Stimulated activated CD4-positive, alpha-beta T cell treated with anti-CD3 and anti-CD28 coated beads, Interleukin-15, amount 100 ng/mL, for 1 hour (primary cell): ENCODE measurements around the gene EBPL.
"Not testable (repeated sequence)": the region's sequence is repeated elsewhere in the genome, so short reads cannot be mapped to it uniquely, and the experiment has no call there.

Source experiments
- DNase-seq, 2 donors: peaks; one replicate each; pipeline ENCODE4 v3.0.0-alpha.2; 2020; ENCODE audit warnings: low read depth in 1 of 2, low spot score in 1 of 2

EBPL gene

GRCh38 chr13:49635599-49636433 lies 55.5 kb downstream of the EBPL start:
- no peak for DNase-seq

- DNase-seq = no peak
Observed at GRCh38 chr13:49633710-49634109, 57.6 kb downstream of the EBPL start.

DNA sequence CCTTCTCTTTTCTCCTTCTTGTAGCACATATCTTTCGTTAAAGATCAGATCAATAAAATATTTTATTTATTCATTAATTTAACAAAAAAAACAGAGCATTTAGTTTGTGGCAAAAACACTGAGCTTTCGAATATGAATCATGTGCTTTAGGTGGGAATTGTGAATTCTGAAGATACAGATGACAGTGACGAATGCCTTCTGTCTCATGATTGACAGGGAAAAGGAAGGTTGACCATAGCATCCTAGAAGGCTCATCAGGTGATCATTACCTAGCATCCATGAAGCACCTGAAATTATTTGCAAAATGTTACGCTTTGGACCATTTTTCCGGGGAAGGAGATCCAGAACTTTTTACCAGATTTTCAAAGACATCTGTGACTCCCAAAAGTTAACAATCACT lies 59.1 kb downstream of the EBPL start:
- no peak for DNase-seq

GRCh38 chr13:49630580-49630979 lies 60.7 kb downstream of the EBPL start:
- no peak for DNase-seq

DNA sequence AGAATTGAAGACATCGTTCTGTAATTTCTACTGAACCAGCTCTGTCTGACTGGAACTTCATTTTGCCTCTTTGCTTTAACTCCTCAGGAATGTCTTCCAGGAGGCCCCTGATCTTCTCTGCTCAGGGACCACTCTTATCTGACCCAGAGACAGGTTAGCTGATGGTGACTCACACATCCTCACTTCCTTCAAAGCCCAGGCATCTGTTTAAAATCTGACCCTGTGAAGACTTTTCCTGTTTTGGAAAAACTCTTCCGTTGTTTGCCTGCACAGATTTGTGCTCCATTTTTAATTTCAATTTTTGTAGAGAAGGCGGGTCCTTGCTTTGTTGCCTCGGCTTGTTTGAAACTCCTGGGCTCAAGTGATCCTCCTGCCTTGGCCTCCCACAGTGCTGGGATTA lies 61.3 kb downstream of the EBPL start:
- no peak for DNase-seq

DNA sequence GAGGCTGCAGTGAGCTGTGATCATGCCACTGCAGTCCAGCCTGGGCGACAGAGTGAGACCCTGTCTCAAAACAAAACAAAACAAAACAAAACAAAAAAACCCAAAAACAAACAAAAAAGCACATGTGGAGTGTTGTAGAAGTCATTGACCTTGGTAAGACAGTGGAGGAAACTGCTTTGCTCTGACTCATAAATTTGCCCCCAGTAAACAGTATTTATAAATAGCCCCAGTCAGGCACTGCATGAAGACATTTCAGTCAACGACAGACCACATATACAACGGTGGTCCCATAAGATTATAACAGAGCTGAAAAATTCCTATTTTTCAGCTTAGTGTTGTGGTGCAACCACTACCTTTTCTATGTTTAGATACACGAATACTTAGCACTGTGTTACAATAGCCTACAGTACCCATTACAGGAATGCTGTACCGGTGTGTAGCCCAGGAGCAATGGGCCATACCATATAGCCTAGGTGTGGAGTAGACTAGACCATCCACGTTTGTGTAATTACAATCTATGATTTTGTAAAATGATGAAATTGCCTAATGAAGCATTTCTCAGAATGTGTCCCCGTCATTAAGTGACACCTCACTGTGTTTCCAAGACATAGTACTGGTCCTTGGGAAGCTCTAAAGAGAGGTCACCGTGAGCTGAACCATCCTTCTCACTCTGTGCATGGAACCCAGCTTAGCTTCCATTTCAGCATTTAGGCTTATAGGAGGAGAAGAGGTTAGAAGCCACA lies 61.9 kb downstream of the EBPL start:
- DNase-seq = no peak

- peak; percentile 16 to 38 for DNase-seq
Observed at GRCh38 chr13:49627831-49628652, 63.2 kb downstream of the EBPL start, which contains the start of gene ARL11. ARL11 (plus strand) TSS chr13:49628507; CDS start chr13:49630448, 1,941 bp downstream.

DNA sequence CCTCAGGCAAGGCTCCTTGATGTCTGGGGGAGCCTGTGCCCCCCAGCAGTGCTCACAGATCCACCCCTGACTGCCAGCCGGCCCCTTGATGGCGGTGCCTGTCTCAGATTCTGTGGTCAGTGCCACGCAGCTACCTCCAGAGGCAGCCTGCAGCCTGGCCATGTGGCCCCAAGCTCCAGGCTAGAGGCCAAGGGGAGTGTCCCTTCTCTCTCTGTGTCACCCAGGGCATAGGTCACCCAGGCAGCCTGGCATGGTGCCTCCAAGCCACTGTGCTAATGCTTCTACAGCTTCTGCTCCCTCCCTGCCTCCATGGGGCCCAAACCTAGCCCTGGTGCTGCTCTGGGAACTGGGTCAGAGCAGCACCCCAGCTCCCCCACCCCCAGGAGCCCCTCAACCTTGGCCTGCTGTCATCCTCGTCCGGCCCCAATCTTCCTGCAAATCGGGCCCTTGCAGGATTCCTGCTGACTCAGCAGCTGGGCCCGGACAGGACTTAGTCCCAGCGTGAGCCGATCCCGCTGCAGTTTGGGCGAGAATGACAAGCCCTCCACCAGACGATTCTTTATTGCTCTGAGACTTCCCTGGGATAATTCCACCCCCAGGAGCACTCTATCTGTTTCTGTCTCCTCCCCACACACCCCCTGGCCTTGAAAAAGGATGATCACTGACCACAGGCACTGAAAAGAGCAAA lies 65.8 kb downstream of the EBPL start:
- no peak for DNase-seq

DNA sequence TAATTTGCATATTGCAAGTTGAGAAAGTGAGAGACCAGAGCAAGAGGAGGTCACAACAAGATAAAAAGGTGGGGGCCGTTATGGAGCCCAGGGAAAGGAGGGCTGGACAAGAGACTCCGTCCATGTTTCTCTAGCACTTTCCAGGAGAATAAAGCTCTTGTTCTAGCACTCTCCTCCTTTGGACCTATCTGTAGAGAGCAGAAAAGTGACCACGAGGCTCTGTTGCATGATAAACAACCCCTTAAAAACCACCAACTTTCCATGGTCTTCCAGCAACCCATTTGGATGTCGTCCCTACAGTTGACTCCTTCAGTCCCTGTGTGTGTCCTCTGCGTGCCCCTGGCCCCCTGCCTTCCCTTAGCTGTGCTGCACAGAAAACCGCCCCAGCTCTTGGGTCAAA lies 67.1 kb downstream of the EBPL start:
- no peak for DNase-seq

- DNase-seq = no peak
Observed at GRCh38 chr13:49622174-49622946, 68.9 kb downstream of the EBPL start.

GRCh38 chr13:49620170-49620621 lies 71.1 kb downstream of the EBPL start:
- no peak for DNase-seq

DNA sequence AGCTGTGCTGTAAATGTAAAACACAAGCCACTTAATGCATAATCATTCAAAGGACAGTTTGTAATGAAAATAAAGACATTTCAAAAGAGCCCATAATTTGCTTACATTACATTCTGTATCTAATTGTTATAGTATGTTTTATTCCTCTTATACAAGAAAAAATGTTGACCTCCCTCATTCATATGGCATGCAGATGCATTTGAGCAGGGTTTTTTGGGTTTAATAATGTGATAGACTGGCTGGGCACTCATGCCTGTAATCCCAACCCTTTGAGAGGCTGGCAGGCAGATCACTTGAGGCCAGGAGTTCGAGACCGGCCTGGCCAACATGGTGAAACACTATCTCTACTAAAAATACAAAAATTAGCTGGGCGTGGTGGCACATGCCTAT lies 74.6 kb downstream of the EBPL start:
- no peak for DNase-seq

- no peak for DNase-seq
Observed at GRCh38 chr13:49615836-49616675, 75.2 kb downstream of the EBPL start.

- DNase-seq = not testable (repeated sequence)
Observed at GRCh38 chr13:49612042-49612441, 79.2 kb downstream of the EBPL start.
